ENCODE measurements around the gene SMIM10.
"Not testable (repeated sequence)": the region's sequence is repeated elsewhere in the genome, so short reads cannot be mapped to it uniquely, and the experiment has no call there.

Gene SMIM10

DNA sequence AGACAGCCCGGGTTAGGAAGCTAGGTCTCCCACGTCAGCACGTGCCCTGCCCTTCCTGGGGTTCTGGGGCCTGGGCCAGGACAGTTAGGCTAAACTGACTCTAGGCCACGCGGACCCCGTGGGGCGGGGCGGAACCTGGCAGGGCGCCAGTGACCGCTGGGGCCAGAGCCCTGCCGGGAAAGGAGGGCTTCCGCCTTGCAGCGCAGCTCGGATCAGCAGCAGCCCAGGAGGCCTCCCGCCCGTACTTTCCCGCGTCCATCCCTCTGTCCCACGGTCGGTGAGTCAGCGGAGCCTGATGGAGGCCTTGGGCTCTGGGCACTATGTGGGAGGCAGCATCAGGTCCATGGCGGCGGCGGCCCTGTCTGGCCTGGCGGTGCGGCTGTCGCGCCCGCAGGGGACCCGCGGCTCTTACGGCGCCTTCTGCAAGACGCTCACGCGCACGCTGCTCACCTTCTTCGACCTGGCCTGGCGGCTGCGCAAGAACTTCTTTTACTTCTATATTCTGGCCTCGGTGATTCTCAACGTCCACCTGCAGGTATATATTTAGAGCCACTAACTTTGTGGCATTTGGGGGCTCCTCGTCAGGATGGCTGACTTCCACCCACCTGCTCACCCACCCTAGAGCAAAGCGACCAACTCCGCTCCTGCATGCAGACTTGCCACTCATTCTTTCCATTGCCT, at the start of gene SMIM10:
Gene SMIM10, plus strand, starts transcription at position 191 of the 681 bp plus-strand sequence. Its CDS starts 105 bp downstream, at position 296.
- in situ Hi-C loops (cut with MboI; ENCODE audit: low sequenced_read_pairs), result no loop called here

DNA sequence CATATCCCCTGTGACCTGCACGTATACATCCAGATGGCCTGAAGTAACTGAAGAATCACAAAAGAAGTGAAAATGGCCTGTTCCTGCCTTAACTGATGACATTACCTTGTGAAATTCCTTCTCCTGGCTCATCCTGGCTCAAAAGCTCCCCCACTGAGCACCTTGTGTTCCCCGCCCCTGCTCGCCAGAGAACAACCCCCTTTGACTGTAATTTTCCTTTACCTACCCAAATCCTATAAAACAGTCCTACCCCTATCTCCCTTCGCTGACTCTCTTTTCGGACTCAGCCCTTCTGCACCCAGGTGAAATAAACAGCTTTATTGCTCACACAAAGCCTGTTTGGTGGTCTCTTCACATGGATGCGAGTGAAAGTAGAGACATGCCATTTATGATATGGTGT, 44.4 kb upstream of the SMIM10 start:
- in situ Hi-C loops (cut with MboI; ENCODE audit: low sequenced_read_pairs), result not testable (repeated sequence)

DNA sequence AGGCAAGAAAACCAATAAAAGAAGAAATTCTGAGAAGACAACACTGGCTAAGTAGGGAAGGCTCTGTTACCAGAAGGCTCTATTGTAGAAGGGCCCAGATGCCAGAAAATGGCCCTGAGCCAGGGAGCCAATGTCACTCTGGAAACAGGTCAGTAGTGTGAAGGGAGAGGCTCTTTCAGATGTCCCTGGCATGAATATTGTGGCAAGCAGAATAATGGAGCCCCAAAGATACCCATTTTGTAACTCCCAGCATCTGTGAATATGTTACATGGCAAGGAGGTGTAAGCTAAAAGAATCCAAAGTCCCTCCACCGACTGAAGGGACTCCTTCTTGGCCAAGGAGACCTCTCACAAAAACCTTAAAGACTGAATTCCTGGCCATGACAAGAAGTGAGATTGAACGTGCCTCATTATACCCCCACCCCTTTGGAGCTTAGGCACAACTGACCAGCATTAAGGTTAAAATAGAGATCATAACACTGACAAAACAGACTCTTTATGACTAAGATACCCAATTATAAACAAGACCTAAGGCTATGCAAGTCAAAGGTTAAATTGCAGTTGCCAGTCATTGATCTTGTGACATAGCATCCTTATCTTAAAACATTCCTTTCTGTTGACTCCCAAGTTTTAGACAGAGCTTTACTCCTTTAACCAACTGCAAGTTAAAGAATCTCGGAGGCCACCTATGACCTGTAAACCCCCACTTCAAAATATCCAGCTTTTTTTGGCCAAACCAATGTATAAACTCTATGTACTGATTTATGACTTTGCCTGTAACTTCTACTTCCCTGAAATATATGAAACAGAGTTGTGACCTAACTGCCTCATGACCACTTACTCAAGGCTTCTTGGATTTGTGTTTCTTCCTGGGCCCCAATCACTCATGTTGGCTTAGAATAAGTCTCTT, 42.2 kb upstream of the SMIM10 start:
- in situ Hi-C loops (cut with MboI; ENCODE audit: low sequenced_read_pairs), result no loop called here

DNA sequence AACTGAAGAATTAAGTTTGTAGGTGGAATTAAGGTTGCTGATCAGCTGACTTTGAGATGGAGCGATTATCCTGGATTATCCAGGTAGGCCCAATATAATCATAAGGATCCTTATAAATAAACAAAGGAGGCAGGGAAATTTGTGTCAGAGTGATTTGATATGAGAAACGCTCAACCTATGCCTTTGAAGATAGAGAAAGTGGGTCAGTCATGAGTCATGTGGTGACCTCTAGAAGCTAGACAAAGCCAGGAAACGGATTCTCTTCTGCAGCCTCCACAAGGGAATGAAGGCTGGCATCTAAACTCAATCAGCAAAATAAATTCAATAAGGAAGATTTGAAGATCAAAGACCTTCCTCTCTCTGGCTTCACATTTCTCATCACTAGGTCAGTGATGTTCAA, 41.5 kb upstream of the SMIM10 start:
- in situ Hi-C loops (cut with MboI; ENCODE audit: low sequenced_read_pairs), result no loop called here

DNA sequence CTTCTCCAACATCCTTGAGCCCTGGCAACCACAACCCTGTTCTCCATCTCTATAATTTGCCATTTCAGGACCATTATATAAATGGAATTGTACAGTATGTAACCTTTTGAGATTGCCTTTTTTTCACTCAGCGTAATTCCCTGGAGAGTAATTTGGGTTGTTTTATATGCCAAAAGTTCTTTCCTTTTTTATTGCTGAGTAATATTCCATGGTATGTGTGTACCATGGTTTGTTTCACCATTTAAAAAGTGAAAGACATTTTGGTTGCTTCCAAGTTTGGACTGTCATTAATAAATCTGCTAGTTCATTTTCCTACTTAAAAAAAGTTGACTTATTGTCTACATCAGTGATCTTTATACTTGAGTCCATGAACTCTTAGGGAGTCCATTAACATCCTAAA, 33.0 kb upstream of the SMIM10 start:
- in situ Hi-C loops (cut with MboI; ENCODE audit: low sequenced_read_pairs), result no loop called here

DNA sequence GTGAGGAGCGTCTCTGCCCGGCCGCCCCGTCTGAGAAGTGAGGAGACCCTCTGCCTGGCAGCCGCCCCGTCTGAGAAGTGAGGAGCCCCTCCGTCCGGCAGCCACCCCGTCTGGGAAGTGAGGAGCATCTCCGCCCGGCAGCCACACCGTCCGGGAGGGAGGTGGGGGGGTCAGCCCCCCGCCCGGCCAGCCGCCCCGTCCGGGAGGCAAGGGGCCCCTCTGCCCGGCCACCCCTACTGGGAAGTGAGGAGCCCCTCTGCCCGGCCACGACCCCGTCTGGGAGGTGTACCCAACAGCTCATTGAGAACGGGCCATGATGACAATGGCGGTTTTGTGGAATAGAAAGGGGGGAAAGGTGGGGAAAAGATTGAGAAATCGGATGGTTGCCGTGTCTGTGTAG, 30.4 kb upstream of the SMIM10 start:
- in situ Hi-C loops (cut with MboI; ENCODE audit: low sequenced_read_pairs), result not testable (repeated sequence)

DNA sequence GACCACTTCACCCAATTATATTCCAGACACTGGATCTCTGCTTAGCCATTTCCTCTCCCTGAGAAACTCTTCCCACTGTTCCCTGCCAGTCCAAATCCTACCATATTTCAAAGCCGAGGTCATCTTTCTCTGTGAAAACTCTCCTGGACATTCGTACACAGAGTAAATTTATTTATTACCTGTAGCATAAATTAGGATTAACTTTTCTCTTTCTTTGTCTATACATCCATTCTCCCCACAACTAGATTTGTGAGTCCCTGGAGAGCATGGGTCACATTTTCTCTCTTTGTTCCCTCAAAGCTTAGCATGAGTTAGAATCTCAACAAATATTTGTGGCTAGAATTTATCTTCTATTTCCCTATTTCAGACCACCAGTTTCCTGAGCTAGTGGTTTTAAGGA, 27.8 kb upstream of the SMIM10 start:
- in situ Hi-C loops (cut with MboI; ENCODE audit: low sequenced_read_pairs), result no loop called here

DNA sequence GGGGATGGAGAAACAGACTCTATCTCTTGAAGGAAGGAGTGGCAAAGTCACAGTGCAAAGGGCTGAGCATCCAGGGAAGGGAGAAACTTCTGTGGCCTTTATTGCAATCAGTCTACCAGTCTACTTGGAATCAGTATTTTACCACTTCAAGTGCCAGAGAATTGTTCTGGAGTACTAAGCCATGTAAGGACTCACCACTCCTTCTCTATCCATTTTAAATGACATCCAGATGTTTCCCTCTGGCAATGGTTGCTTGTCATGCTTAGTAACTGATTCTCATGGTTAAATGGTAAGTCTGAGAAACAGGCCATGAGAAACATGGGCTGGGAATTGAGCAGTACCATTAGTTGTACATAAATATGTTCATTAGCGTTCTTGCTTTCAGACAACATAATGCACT, 21.1 kb upstream of the SMIM10 start:
- in situ Hi-C loops (cut with MboI; ENCODE audit: low sequenced_read_pairs), result no loop called here

DNA sequence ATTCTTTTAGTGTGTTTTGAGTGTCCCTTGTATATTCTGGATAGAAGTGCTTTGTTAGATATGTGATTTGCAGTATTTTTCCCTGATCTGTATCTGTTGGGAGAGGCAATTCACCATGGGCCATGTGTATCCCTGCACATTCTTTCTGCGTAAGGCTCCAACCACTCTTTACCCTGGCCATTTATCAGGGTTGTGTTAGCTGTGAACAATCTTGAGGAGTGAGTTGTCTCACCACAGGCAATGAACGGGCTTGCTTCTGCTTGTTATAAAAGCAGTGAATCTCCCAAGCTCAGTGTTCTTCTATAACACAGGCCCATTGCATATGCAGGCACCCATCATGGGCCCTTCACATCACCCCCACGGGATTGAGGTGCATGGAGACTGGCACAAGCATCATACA, 18.9 kb upstream of the SMIM10 start:
- in situ Hi-C loops (cut with MboI; ENCODE audit: low sequenced_read_pairs), result no loop called here

DNA sequence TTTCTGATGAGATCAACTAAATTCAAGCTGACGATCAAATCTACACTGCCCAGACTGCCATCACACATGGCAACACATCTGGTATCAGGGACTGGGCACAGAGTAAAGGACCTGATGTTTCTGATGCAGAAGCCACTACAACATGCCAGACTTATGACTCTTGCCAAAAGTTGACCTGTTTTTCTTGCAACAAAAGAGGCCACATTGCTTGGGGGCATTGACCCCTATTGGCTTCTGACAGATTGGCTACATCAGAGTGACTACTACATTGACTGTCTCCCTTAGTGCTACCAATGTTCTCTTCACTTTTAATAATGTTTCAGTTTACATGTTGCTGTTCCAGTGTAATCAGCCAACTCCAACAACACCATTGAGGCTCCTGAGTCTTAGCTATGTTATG, 15.3 kb upstream of the SMIM10 start:
- in situ Hi-C loops (cut with MboI; ENCODE audit: low sequenced_read_pairs), result no loop called here

DNA sequence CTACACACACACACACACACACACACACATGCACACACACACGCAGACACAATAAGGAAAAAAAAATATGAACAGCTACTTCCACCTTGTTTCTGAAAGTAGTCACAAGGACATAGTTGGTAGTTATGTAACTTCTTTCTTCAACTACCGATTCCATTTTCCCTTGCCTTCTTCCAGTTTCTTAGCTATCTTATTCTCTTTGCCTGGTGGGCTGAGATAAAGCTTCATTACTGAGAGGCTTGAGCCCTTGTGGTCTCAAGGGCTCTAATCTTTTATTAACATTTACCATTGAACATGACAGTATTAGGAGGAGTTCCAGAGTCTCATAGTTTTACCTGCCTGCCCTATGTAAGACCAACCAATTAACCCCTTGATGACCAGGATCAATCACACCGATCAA, 8.9 kb upstream of the SMIM10 start:
- in situ Hi-C loops (cut with MboI; ENCODE audit: low sequenced_read_pairs), result no loop called here

DNA sequence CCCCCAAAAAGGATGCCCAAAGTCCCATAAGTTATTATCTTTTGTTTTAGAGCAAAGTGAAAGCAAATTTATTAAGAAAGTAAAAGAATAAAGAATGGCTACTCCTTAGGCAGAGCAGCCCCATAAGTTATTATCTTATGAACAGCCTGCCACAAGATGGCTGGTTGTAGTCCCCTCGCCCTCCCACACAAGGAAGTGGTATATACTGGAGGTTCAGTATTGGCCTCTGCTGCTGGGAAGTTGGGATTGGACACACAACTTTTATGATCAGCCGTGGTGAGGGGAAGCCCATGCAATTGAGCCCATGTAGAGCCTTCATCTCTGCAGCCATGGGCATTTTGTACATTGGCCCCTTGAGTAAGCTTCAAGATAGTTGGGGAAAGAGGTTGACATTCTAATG, 8.0 kb upstream of the SMIM10 start:
- in situ Hi-C loops (cut with MboI; ENCODE audit: low sequenced_read_pairs), result no loop called here

DNA sequence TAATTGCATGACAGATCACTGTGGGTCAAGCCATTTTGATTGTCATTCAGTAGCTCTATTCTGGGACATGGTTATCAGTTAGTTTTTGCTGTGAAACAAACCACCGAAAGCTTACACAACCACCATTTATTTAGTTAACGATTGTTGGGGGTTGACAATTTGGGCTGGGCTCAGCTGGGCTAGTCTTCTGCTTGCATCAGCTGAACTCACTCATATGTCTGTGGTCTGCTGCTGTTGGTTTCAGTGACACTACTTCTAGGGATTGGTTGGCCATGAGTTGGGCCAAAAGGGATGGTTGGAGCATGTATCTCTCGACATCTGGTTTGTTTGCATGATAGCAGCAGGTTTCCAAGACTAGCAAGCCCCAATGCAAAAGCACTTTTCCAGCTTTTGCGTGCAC, 5.3 kb upstream of the SMIM10 start:
- in situ Hi-C loops (cut with MboI; ENCODE audit: low sequenced_read_pairs), result no loop called here

DNA sequence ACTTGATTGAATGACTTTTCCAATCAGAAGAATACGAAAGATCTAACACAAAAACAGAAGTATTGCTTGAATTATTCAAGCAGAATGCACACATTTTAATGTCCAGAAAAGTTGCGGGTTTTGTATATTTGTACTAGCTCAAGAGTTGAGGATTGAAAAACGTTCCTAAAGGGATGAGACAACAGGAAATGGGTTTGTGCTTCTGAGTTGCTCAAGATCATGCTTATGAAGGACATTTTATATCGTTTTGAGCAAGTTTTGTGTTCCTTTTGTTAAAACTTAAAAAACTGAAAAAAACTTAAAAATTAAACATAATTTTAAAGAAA, 353 bp upstream of the SMIM10 start:
- in situ Hi-C loops (cut with MboI; ENCODE audit: low sequenced_read_pairs), result no loop called here

DNA sequence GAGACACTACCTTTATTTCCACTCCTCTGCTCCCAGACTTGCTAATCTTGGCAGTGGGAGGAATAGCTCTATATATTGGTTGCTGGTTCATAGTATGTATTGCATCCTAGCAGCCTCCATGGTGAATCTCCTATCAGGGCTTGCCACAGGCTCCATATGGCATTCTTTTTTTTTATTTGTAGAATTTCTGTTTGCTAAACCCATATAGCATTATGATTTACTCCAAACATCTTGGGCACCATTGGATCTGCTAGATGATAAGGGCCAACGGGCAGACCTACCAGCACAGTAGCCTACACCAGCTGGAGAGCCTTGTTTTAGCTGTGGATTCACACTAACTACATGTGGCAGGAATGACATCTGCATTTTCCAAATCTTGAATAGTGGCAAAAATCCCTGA, 6.9 kb downstream of the SMIM10 start:
- in situ Hi-C loops (cut with MboI; ENCODE audit: low sequenced_read_pairs), result no loop called here

DNA sequence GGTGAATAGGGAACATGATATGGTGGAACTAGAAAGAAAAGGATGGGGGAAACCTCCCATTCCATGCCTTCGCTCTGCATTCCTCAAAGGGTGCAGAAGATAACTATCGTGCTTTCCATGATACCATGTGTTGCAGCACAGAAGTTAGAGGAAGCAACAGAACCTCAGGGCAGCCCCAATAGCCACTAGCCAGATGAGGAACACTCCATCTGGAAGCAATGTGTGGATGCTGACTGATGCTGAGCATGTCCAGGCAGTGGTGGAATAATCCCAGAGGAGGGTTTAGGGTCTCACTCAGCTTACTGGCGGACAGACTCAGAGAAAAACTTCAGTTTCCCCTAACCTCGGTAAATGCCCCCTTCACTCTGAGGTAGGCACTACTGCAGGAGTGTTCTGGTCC, 7.5 kb downstream of the SMIM10 start:
- in situ Hi-C loops (cut with MboI; ENCODE audit: low sequenced_read_pairs), result no loop called here

DNA sequence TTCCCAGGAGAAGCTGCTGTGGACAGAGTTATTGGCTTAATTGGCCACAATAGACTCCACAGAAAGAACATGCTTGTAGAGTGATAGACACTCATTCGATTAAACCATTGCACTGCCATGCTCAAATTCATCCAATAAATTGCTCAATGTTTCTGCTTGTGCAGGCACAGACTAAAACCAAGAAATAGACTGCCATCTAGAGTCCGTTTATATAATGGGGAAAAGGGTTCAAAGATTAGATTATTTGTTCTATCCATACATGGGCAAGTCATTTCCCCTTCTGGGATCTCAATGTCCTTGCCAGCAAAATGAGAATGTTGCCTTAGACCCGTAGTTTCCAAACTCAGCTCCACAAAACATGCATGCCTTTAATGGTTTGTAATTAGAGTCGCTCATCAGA, 8.7 kb downstream of the SMIM10 start:
- in situ Hi-C loops (cut with MboI; ENCODE audit: low sequenced_read_pairs), result no loop called here

DNA sequence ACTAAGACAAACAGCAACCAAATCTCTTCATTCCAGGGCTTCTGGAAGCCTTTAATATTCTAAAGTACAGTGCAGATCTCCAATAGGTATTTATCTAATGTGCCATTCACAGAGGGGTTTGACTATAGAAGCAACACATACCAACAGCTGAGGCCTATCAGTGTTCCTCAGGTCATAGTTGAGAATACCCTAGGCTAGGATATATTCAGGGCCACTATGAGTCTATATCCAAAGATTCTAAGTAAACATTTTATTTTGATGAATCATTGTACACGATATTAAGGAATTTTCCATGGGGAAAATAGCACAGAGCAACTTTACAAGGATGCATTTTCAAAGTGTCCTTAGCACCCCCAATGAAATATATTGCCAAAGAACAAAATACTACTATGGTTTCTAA, 9.7 kb downstream of the SMIM10 start:
- in situ Hi-C loops (cut with MboI; ENCODE audit: low sequenced_read_pairs), result no loop called here

DNA sequence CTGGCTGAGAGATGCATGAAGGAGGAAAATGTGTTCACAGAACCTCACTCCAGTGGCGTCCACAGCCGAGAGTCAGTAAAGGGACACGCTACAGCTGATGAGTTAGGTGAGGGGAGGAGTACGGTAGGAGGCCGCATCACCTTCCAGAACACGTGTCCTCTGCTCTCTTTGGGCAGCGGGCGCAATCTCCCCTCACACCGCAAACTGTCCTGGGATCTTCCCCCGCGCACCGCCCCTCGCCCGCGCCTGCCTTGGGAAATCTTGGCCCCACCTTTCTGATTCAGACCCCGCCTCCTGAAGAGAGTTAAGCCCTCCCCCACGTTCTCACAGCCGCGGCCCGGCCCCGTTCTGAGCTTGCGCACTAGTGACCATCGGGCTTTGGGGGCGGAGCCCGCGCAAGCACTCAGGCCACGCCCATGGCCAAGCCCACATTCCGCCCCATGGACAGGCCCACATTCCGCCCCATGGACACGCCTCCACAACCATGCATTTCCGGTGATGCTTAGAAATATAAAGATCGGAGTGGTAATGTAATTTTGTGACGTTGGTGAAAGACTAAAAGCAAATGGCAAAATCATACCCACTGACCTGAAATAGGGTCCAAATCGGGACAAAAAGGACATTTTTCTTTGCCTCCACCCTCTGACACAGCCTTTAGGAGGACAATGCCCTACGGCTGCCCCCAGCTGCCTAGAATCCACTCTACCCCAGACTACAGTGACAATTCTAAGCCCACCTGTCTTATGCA, 13.3 kb downstream of the SMIM10 start:
- in situ Hi-C loops (cut with MboI; ENCODE audit: low sequenced_read_pairs), result no loop called here

DNA sequence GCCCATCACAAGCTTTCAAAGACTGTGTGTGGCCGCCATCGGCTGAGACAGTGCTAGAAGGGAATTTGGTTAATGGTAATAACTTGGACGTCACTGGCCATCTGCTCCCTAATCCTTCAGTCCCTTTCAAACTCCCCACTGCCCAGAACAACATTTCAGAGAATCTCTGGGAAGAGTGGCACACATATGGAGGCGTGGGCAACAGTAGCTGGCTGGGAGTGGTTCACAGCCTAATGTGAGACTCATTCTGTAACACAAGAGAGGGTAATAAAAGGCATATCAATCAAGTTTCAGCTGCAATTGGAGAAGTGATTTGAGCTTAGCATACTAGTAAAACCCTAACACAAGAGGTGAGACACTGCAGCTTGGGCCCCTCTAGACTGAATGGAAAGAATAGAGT, 15.4 kb downstream of the SMIM10 start:
- in situ Hi-C loops (cut with MboI; ENCODE audit: low sequenced_read_pairs), result no loop called here

DNA sequence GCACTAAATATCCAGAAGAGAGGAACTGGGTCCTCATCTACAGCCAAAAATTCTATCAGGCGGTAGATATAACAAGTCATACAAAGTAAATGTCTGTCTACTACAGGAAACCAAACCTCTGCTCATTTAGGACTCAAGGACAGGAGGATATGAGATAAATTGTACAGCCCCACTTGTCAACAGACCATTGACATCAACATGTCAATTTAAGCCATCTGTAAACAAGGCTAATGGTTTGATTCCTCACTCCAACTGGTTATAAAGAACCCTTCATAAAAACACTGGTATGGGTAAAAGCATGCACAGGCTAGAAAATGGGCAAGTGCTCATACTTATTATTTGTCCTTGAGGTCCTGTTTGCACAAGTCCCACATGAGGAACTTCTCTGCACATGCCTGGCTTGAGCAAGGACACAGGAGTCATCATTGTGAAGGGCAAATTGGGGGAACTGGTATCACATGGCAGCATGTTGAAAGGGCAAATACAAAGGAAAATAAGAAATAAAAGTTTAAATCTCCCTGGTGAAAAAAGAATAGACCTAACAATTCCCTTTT, 18.3 kb downstream of the SMIM10 start:
- in situ Hi-C loops (cut with MboI; ENCODE audit: low sequenced_read_pairs), result no loop called here

DNA sequence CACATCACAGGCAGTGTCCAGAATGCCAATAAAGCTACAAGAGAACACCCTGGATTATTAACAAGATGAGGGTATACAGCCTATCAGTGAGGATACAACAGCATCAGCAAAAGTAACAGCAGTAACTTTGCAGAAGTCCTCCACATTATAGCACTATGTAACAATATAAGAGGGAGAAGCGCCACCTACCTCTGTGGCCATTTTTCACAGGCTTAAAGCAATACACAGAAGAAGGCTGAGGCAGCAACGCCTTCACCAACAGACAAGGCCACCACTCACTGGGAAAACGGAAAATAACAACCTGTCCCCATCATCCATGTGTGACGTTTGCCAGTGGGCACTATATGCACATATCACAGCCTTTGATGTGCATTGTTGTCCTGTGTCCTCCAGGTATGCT, 19.0 kb downstream of the SMIM10 start:
- in situ Hi-C loops (cut with MboI; ENCODE audit: low sequenced_read_pairs), result no loop called here
